GM19193 (cell line): ENCODE measurements around the gene CHODL.

Experiments
- POLR2A ChIP-seq: IDR thresholded peaks from 4 replicates; pipeline ENCODE4 v1.6.1; 2011; ENCODE audit not compliant: insufficient read depth, insufficient read length; ENCODE audit errors: extremely low read depth

The CHODL gene, protein sequence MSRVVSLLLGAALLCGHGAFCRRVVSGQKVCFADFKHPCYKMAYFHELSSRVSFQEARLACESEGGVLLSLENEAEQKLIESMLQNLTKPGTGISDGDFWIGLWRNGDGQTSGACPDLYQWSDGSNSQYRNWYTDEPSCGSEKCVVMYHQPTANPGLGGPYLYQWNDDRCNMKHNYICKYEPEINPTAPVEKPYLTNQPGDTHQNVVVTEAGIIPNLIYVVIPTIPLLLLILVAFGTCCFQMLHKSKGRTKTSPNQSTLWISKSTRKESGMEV

DNA sequence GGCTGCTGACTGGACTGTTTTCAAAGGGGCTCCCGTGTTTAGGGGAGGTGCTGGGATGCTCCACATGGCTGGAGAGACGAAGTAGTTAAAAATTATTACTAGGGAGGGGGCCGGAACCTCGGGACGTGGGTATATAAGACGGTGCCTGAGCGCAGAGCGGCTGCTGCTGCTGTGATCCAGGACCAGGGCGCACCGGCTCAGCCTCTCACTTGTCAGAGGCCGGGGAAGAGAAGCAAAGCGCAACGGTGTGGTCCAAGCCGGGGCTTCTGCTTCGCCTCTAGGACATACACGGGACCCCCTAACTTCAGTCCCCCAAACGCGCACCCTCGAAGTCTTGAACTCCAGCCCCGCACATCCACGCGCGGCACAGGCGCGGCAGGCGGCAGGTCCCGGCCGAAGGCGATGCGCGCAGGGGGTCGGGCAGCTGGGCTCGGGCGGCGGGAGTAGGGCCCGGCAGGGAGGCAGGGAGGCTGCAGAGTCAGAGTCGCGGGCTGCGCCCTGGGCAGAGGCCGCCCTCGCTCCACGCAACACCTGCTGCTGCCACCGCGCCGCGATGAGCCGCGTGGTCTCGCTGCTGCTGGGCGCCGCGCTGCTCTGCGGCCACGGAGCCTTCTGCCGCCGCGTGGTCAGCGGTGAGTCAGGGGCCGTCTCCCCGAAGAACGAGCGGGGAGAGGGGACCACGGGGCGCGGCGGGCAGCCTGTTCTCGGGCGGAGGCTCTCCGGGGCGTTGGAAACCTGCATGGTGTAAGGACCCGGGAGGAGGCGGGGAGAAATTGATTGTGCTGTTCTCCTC lies at the start of gene CHODL:
Gene CHODL (plus strand): TSS at position 163 of the 793 bp plus-strand sequence. CDS start 391 bp downstream, at position 554.
- TF ChIP-seq POLR2A, result no peak

DNA sequence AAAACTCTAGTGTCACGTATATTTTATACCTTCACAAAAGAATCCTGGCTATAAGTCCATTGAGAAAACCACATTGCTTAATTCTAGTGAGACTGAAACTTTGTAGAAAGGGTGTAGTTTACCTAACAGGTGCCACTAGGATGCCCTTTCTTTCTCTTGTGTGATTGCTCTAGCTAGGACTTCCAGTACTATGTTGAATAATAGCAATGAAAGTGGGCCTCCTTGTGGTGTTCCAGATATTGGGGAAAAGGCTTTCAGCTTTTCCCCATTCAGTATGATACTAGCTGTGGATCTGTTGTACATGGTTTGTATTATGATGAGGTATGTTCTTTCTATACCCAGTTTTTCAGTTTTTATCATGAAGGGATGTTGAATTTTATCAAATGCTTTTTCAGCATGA lies 39.7 kb upstream of the CHODL start:
- TF ChIP-seq POLR2A, result no peak

DNA sequence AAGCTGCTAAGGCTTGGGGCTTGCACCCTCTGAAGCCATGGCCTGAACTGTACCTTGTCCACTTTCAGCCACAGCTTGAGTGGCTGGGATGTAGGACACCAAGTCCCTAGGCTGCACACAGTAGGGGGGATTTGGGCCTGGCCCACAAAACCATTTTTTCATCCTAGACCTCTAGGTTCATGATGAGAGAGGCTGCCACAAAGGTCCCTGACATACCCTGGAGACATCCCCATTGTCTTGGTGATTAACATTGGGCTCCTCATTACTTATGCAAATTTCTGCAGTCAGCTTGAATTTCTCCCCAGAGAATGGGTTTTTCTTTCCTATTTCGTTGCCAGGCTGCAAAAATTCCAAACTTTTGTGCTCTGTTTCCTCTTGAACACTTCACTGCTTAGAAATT lies 26.3 kb upstream of the CHODL start:
- TF ChIP-seq POLR2A, result no peak

DNA sequence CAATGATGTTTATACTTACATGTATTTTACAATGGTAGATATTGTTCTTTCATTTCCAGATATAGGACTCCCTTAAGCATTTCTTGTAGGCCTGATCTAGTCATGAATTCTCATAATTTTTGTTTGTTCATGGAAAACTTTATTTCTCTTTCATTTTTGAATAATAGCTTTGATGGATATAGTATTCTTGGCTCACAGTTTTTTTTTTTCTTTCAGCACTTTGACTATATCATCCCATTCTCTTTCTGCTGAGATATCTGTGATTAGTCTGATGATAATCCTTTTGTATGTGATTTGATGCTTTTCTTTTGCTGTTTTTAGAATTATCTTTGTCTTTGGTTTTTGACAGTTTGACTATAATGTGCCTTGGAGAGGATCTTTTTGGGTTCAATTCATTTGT lies 24.1 kb upstream of the CHODL start:
- no peak for TF ChIP-seq POLR2A

DNA sequence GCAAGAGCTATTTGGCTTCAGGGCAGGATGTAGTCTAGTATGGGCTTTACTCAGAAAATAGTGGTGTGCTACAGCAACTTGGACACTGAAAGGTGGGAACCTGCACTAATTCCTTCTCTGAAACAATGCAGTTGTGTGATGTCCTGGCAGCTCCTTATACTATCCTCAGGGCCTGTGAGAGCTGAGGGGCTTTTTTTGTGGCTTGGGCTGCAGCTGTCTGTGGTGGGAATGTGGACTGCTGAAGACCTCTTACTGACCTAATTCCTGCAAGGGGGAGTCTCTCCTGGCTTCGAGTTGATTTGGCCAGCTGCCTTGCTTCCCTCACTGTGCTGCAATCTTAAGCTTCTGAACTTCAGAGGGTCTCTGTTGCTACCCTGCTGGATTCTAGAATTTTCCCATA lies 22.3 kb upstream of the CHODL start:
- no peak for TF ChIP-seq POLR2A

DNA sequence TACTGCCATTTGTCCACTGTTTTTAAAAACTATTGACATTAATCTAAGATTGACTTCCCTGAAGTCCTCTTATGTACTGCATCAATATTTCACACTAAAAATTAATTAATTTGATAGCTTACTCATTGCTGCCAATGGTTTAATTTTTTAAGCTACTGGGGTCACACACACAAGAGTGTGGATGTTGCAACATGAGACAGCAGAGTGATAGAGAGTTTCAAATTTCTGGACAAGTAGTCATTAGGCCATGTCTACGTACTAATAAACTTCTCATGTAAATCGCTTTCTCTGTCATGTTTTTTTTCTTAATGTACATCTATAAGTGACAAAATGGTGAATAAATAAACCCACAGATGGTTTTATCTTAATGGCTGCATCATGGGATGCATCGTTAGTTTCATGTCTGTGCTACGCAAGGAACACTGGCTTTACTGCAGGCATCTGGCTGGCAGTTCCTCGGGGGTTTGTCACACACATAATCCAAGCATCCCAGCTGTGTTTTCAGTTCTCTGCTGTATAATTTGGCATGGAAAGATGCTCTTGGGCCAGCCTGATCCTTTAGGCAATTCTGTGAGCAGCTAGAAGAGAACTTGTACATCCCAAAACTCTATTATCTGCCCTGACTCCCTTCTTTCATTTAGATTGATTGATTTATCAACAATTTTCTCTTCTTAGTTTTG lies 16.4 kb upstream of the CHODL start:
- no peak for TF ChIP-seq POLR2A

DNA sequence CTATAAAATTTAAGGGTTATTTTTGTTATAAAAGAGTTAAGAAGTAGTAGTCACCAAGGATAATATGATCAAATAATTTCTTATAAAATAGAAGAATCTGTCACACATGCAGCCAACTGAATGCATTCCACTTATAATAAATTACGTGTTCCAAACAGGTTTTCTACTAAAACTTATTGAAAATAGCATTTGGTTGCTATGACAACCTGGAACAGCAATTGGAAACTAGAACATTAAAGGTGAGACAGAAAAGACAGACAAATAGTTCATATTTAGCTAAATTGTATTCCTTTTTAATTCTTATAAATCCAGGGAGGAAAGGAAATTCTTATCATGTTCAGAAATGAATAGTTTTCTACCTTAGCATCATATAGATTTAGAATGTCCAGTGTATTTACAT lies 9.1 kb upstream of the CHODL start:
- no peak for TF ChIP-seq POLR2A

DNA sequence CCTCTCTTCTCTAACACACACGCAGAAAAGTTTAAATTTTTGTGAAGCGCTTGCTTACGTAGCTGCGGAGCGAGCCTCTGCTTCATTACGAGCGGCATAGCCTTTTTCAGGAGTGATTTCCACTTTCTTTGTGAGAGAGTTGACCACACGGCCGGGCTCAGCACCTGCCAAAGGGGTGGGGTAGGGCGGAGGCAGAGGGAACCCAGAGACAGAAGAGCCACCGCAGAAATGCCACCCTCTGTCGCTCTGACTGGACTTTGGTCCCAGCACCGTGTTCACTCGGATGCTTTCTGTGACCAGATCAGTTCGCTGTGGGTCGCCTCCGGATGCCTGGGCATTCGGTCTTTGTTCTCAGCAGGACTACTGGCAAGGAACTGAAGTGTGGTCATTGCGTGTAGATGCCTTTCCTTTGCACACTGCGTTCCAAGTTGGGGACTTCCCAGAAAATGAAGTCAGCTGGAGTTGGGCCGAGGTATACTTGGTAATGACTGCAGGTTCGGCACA lies 883 bp downstream of the CHODL start:
- TF ChIP-seq POLR2A, result no peak

DNA sequence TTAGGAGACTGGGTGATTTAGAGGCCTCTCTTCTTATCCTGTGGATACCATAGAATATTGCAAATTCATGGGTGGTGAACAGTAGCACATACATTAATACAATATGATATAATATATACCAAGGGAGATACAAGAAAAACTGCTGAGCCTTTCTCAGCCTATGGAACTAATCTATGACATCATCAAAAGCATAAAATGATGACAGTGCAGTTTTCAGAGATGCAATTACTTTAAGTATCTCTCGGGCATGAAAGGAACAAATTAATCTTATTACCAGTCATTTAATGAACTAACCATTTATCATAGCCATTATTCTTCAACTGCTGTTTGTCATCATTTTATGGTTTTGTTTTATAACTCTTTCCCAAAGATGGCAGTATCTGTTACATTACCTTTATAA lies 3.5 kb downstream of the CHODL start:
- TF ChIP-seq POLR2A, result no peak

DNA sequence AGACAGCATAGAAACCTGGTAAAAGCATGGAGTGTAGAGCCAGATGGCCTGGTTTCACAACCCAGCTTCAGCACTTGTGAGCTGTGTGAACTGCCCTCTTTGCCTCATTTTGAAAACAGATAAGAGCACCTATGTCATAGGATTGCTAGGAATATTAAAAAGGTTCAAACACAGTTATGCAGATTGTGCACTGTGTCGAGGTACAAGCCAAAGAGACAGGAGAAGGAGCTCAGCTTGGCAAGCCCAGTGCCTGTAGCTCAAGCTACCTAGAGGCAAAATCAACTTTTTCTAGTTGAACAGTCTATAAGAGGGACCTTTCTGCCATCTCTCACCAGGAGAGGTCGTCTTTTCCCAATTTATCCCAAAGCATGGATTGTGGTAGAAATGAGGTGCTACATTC lies 5.0 kb downstream of the CHODL start:
- TF ChIP-seq POLR2A, result no peak

DNA sequence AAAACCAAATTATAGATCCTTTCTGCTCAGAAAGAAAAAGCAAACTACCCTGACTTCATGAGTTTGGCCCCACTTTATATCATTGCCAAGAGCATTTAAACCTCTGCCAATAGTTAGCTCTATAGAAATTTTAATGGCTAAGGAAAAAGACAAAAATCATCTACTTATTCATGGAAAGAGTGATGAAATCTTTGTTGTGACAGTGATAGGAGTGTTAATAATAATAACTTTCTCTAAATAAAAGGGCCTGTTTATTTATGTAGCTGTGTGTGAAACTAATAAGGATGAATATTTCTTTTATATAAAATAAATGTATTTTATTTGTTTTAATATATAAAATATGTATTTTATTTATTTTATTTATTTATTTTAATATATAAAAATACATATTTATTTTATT lies 6.4 kb downstream of the CHODL start:
- no peak for TF ChIP-seq POLR2A

DNA sequence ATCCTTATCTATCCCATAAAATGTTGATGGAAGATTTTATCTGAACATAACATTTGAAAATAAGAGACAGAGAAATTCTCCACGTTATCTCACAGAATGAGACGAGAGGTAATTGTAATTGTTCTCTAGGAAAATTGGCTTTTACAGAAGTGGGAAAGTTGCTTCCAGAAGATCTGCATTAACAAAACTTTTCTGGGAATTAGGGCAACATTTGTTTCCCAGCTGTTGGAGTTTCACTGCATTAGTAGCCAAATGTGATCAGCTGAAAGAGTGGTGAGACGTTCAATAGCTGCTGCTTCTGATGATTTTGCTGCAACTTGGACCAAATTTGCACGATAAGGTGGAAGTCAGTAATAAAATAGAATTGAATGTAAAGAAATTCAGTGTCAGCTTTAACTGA lies 7.6 kb downstream of the CHODL start:
- no peak for TF ChIP-seq POLR2A

DNA sequence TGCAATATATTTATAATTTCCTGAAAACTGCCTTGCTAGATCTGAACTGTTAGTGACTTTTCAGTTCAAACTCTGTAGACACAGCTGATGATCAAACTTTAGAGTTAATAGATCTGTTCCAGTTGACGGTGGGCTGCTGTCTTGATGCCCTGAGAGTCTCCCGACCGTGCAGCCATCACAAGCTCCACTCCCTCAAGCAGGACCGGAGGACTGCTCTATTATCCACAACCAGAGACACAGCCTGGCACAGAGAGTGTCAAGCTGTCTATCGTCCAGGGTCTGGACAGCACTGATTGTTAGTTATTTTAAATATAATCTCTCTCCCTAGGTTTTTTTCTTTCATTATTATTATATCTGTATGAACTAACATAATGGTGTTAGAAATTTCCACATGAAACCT lies 8.0 kb downstream of the CHODL start:
- no peak for TF ChIP-seq POLR2A

DNA sequence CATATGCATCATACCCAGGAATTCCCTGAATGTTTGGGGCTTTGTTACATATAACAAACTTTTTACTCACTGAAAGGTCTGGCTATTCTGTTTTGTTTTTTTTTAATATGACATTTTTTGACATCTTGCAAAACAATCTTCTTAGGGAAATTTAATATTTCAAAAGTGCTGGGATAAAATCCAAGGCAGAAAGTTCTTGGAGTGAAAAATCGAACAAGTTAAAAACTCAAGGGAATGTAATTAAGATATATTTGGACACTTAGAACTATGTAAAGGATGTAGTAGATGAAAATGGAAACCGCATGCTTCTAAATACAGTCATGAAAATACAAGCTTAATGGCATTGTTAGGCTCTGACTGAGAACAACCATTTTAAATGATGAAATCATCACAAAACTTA lies 8.6 kb downstream of the CHODL start:
- TF ChIP-seq POLR2A, result no peak

DNA sequence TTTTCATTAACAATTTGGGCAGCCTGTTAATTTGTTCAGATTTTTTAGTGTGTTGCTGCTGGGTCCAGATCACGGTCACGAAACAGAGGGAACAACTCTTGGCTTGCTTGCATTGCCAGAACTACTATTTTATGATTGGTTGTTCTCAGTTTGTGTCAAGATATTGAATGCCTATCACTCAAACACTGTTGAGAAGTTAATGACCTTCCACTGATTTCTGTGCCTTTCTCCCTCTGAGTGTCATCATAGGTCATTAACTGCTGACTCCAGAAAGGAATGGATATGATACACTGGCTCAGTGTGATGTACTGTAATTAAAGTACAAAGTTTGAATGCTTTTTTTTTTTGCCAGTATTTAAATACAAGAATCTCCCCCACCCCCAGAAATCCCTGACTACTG lies 9.2 kb downstream of the CHODL start:
- no peak for TF ChIP-seq POLR2A

DNA sequence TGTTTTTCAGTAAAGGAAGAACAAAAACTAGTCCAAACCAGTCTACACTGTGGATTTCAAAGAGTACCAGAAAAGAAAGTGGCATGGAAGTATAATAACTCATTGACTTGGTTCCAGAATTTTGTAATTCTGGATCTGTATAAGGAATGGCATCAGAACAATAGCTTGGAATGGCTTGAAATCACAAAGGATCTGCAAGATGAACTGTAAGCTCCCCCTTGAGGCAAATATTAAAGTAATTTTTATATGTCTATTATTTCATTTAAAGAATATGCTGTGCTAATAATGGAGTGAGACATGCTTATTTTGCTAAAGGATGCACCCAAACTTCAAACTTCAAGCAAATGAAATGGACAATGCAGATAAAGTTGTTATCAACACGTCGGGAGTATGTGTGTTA lies 21.3 kb downstream of the CHODL start:
- no peak for TF ChIP-seq POLR2A

DNA sequence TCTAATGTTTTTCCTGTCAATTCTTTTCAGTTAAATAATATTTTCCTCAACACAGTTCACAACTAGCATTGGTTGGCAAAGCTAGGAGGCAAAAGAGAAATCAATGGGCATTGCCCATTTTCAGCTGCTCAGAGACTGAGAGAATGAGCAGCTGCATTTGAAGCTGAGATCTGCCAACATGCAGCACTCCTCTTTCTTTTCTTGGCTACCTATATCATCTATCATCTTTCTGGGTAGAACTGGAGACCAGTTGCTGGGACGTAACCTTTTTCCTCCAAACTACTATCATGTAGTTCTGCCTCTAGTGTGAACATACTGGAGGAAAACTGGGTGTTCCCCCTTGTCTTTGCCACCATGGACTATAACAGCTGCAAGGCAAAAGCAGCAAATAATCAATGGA lies 22.9 kb downstream of the CHODL start:
- no peak for TF ChIP-seq POLR2A

DNA sequence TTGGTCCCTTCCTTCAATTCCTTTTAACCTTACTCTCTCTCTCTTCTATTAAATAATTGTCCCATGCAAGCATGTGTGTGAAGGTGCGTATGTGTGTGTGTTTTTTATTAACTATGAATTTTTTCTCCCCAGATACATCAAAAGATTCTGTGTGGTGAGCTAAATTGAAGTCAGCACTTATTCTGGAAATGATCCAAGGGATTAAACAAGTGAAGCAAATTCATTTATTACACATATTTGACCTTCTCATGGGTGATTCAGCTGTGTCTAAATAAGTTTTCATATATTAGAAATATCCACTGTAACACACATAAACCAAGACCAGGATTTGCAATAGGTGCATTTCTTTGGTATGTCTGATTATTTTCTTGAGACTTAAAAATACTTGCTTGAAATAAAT lies 24.3 kb downstream of the CHODL start:
- TF ChIP-seq POLR2A, result no peak
